ENCODE results near the gene RIOK1.
"Not testable (repeated sequence)": the region's sequence is repeated elsewhere in the genome, so short reads cannot be mapped to it uniquely, and the experiment has no call there.

The RIOK1 gene

GRCh38 chr6:7389451-7390225 is at the start of gene RIOK1, which contains the start of gene CAGE1:
TSS of gene RIOK1 (plus strand) at chr6:7389808. CDS start at chr6:7390003, 195 bp downstream.
TSS of gene CAGE1 (minus strand) at chr6:7389742. CDS start at chr6:7387173, 2,569 bp downstream.
- peak within 1 kb of the TSS; percentile 78 to 88 for H3K4me3 ChIP-seq (ENCODE audit: low read depth in 1 of 2, low read length in 2 of 2)
- H3K27ac ChIP-seq (ENCODE audit: low read depth, low read length), result peak within 1 kb of the TSS; percentile 95
- peaks cover 24 to 26% of the 10 kb centered on the region in 2 donors for H3K4me1 ChIP-seq (ENCODE audit: control insufficient read depth in 1 of 2, insufficient read depth in 2 of 2, low read length in 2 of 2)
- peak within 1 kb of the TSS; percentile 69 to 83 for H3K9ac ChIP-seq (ENCODE audit: low read depth in 1 of 2, low read length in 2 of 2)
- H3K27me3 ChIP-seq (ENCODE audit: control insufficient read depth in 1 of 2, insufficient read depth in 2 of 2, low read length in 2 of 2), result no peaks in the 10 kb centered on the region
- no peaks in the 10 kb centered on the region for H3K9me3 ChIP-seq (ENCODE audit: control insufficient read depth in 1 of 2, low read length in 2 of 2)
- peaks cover 3 to 12% of the 10 kb centered on the region in 2 donors for H3K36me3 ChIP-seq (ENCODE audit: control insufficient read depth in 1 of 2, insufficient read depth in 2 of 2, low read length in 2 of 2)

DNA sequence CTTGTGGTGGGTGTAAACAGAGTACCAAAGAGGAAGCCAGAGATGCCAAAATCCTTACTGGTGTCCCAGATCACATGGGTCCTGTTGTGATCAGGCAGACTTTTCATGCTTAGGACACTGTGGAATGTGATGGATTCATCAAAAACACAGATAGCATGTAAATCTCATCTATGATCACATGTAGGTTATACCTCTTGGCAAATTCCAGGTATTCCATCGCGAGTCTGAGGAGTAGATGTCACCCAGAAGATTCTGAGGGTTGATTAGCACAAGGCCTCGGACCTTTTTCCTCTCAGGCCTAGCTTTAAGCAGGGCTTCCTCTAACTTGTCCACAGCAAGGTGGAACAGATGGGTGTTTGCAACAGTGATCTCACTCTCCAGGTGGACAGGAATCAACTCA is 48.3 kb upstream of the RIOK1 start:
- Histone ChIP-seq H3K4me1 (ENCODE audit: control insufficient read depth in 1 of 2, insufficient read depth in 2 of 2, low read length in 2 of 2) (no peaks in the 10 kb centered on the region), H3K27me3 (ENCODE audit: control insufficient read depth in 1 of 2, insufficient read depth in 2 of 2, low read length in 2 of 2) (no peaks in the 10 kb centered on the region), H3K4me3 (ENCODE audit: low read depth in 1 of 2, low read length in 2 of 2) (no peak overlapping the region), H3K27ac (ENCODE audit: low read depth, low read length) (no peak overlapping the region), H3K9ac (ENCODE audit: low read depth in 1 of 2, low read length in 2 of 2) (no peak overlapping the region), H3K9me3 (ENCODE audit: control insufficient read depth in 1 of 2, low read length in 2 of 2) (no peaks in the 10 kb centered on the region), H3K36me3 (ENCODE audit: control insufficient read depth in 1 of 2, insufficient read depth in 2 of 2, low read length in 2 of 2) (no peaks in the 10 kb centered on the region)

- H3K4me1 ChIP-seq (ENCODE audit: control insufficient read depth in 1 of 2, insufficient read depth in 2 of 2, low read length in 2 of 2), result no peaks in the 10 kb centered on the region
- no peaks in the 10 kb centered on the region for H3K9me3 ChIP-seq (ENCODE audit: control insufficient read depth in 1 of 2, low read length in 2 of 2)
- H3K9ac ChIP-seq (ENCODE audit: low read depth in 1 of 2, low read length in 2 of 2), result no peak overlapping the region
- H3K27ac ChIP-seq (ENCODE audit: low read depth, low read length), result no peak overlapping the region
- H3K4me3 ChIP-seq (ENCODE audit: low read depth in 1 of 2, low read length in 2 of 2), result no peak overlapping the region
- H3K36me3 ChIP-seq (ENCODE audit: control insufficient read depth in 1 of 2, insufficient read depth in 2 of 2, low read length in 2 of 2), result no peaks in the 10 kb centered on the region
- no peaks in the 10 kb centered on the region for H3K27me3 ChIP-seq (ENCODE audit: control insufficient read depth in 1 of 2, insufficient read depth in 2 of 2, low read length in 2 of 2)
These were observed 47.4 kb upstream of the RIOK1 start for GRCh38 chr6:7341989-7342742.

DNA sequence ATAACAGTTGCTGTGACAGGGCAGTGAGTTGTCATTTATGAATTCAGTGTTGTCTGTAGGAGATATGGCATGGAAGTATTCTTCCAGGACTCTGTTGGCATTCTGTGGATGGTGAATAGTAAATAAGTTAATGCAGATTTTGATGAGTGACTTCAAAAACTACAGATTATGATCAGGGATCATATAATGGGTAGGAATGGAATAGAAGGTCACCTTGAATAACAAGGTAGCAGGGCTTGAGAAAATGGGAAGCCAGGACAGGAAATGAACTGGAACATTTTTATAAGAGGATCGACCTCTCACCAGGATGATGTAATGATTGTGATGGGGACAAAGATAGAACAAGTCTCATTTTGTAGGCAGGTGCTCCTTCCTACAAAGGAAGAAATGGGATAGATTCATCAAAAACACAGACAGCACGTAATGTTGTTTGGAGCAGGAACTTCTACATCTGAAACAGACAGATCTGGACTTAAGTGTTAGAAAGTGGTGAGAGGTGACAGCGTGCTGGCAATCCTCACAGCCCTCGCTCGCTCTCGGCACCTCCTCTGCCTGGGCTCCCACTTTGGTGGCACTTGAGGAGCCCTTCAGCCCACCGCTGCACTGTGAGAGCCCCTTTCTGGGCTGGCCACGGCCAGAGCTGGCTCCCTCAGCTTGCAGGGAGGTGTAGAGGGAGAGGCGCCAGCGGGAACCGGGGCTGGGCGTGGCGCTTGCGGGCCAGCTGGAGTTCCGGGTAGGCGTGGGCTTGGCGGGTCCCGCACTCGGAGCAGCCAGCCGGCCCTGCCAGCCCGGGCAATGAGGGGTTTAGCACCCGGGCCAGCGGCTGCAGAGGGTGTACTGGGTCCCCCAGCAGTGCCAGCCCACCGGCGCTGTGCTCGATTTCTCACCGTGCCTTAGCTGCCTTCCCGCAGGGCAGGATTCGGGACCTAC is 45.8 kb upstream of the RIOK1 start:
- no peaks in the 10 kb centered on the region for H3K9me3 ChIP-seq (ENCODE audit: control insufficient read depth in 1 of 2, low read length in 2 of 2)
- no peak overlapping the region for H3K4me3 ChIP-seq (ENCODE audit: low read depth in 1 of 2, low read length in 2 of 2)
- no peak overlapping the region for H3K9ac ChIP-seq (ENCODE audit: low read depth in 1 of 2, low read length in 2 of 2)
- H3K27me3 ChIP-seq (ENCODE audit: control insufficient read depth in 1 of 2, insufficient read depth in 2 of 2, low read length in 2 of 2), result no peaks in the 10 kb centered on the region
- no peak overlapping the region for H3K27ac ChIP-seq (ENCODE audit: low read depth, low read length)
- no peaks in the 10 kb centered on the region for H3K4me1 ChIP-seq (ENCODE audit: control insufficient read depth in 1 of 2, insufficient read depth in 2 of 2, low read length in 2 of 2)
- no peaks in the 10 kb centered on the region for H3K36me3 ChIP-seq (ENCODE audit: control insufficient read depth in 1 of 2, insufficient read depth in 2 of 2, low read length in 2 of 2)

- H3K9me3 ChIP-seq (ENCODE audit: control insufficient read depth in 1 of 2, low read length in 2 of 2); H3K36me3 ChIP-seq (ENCODE audit: control insufficient read depth in 1 of 2, insufficient read depth in 2 of 2, low read length in 2 of 2); H3K4me1 ChIP-seq (ENCODE audit: control insufficient read depth in 1 of 2, insufficient read depth in 2 of 2, low read length in 2 of 2); H3K9ac ChIP-seq (ENCODE audit: low read depth in 1 of 2, low read length in 2 of 2); H3K4me3 ChIP-seq (ENCODE audit: low read depth in 1 of 2, low read length in 2 of 2); H3K27me3 ChIP-seq (ENCODE audit: control insufficient read depth in 1 of 2, insufficient read depth in 2 of 2, low read length in 2 of 2); H3K27ac ChIP-seq (ENCODE audit: low read depth, low read length): not testable (repeated sequence)
These were observed 44.7 kb upstream of the RIOK1 start for GRCh38 chr6:7344773-7345450.

DNA sequence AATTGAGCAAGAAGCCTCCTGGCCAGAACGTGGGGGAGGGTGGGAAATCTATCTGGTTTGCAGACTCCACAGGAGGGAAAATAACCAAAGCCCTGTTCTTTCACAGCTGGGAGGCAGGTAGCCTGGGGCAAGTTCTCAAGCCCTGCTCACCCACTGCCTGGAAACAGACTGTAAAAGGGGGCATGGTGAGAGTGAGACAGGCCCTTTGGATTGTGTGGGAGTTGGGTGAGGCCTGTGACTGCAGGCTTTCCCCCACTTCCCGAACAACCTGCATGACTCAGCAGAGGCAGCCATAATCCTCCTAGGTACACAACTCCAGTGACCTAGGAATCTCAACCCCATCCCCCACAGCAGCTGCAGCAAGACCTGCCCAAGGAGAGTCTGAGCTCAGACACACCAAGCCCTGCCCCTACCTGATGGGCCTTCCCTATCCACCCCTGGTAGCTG is 42.0 kb upstream of the RIOK1 start:
- H3K27me3 ChIP-seq (ENCODE audit: control insufficient read depth in 1 of 2, insufficient read depth in 2 of 2, low read length in 2 of 2); H3K27ac ChIP-seq (ENCODE audit: low read depth, low read length); H3K4me3 ChIP-seq (ENCODE audit: low read depth in 1 of 2, low read length in 2 of 2); H3K36me3 ChIP-seq (ENCODE audit: control insufficient read depth in 1 of 2, insufficient read depth in 2 of 2, low read length in 2 of 2); H3K9me3 ChIP-seq (ENCODE audit: control insufficient read depth in 1 of 2, low read length in 2 of 2); H3K4me1 ChIP-seq (ENCODE audit: control insufficient read depth in 1 of 2, insufficient read depth in 2 of 2, low read length in 2 of 2); H3K9ac ChIP-seq (ENCODE audit: low read depth in 1 of 2, low read length in 2 of 2): not testable (repeated sequence)

DNA sequence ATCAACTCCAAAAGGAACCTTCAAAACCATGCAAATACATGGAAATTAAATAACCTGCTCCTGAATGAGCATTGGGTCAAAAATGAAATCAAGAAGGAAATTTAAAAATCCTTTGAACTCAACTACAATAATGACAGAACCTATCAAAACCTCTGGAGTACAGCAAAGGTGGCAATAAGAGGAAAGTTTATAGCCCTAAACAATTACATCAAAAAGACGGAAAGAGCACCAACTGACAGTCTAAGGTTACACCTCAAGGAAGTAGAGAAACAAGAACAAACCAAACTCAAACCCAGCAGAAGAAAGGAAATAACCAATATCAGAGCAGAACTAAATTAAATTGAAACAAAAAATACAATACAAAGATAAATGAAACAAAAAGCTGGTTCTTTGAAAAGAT is 39.0 kb upstream of the RIOK1 start:
- H3K4me1 ChIP-seq (ENCODE audit: control insufficient read depth in 1 of 2, insufficient read depth in 2 of 2, low read length in 2 of 2); H3K27me3 ChIP-seq (ENCODE audit: control insufficient read depth in 1 of 2, insufficient read depth in 2 of 2, low read length in 2 of 2); H3K27ac ChIP-seq (ENCODE audit: low read depth, low read length); H3K9me3 ChIP-seq (ENCODE audit: control insufficient read depth in 1 of 2, low read length in 2 of 2); H3K4me3 ChIP-seq (ENCODE audit: low read depth in 1 of 2, low read length in 2 of 2); H3K9ac ChIP-seq (ENCODE audit: low read depth in 1 of 2, low read length in 2 of 2); H3K36me3 ChIP-seq (ENCODE audit: control insufficient read depth in 1 of 2, insufficient read depth in 2 of 2, low read length in 2 of 2): not testable (repeated sequence)

DNA sequence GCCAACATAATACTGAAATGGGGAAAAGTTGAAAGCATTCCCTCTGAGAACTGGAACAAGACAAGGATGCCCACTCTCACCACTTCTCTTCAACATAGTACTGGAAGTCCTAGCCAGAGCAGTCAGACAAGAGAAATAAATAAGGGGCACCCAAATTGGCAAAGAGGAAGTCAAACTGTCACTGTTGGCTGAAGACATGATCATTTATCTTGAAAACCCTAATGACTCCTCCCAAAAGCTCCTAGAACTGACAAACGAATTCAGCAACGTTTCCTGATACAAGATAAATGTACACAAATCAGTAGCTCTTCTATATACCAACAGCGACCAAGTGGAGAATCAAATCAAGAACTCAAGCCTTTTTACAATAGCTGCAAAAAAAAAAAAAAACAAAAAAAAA is 37.7 kb upstream of the RIOK1 start:
- H3K27me3 ChIP-seq (ENCODE audit: control insufficient read depth in 1 of 2, insufficient read depth in 2 of 2, low read length in 2 of 2); H3K9ac ChIP-seq (ENCODE audit: low read depth in 1 of 2, low read length in 2 of 2); H3K9me3 ChIP-seq (ENCODE audit: control insufficient read depth in 1 of 2, low read length in 2 of 2); H3K4me3 ChIP-seq (ENCODE audit: low read depth in 1 of 2, low read length in 2 of 2); H3K27ac ChIP-seq (ENCODE audit: low read depth, low read length); H3K4me1 ChIP-seq (ENCODE audit: control insufficient read depth in 1 of 2, insufficient read depth in 2 of 2, low read length in 2 of 2); H3K36me3 ChIP-seq (ENCODE audit: control insufficient read depth in 1 of 2, insufficient read depth in 2 of 2, low read length in 2 of 2): not testable (repeated sequence)

DNA sequence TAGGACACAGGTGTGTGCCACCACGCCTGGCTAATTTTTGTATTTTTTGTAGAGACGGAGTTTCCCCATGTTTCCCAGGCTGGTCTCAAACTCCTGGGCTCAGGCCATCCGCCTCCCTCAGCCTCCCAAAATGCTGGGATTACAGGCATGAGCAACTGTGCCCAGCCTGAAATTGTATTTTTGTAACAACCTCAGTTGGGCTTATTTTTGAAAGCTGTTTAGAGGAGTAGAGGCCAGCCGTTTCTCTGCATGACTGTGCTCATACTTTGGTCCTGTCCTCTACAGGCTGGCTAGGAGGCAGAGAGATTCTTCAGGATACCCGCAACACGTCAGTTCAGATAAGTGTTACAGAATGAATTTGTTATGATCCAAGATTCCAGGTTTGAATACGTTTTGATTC is 22.2 kb upstream of the RIOK1 start:
- no peaks in the 10 kb centered on the region for H3K27me3 ChIP-seq (ENCODE audit: control insufficient read depth in 1 of 2, insufficient read depth in 2 of 2, low read length in 2 of 2)
- no peaks in the 10 kb centered on the region for H3K4me1 ChIP-seq (ENCODE audit: control insufficient read depth in 1 of 2, insufficient read depth in 2 of 2, low read length in 2 of 2)
- no peaks in the 10 kb centered on the region for H3K9me3 ChIP-seq (ENCODE audit: control insufficient read depth in 1 of 2, low read length in 2 of 2)
- H3K27ac ChIP-seq (ENCODE audit: low read depth, low read length), result no peak overlapping the region
- H3K4me3 ChIP-seq (ENCODE audit: low read depth in 1 of 2, low read length in 2 of 2), result no peak overlapping the region
- no peaks in the 10 kb centered on the region for H3K36me3 ChIP-seq (ENCODE audit: control insufficient read depth in 1 of 2, insufficient read depth in 2 of 2, low read length in 2 of 2)
- H3K9ac ChIP-seq (ENCODE audit: low read depth in 1 of 2, low read length in 2 of 2), result no peak overlapping the region

Measured in duodenal mucosa (tissue), 2 donors.